BLaER1 treated with 17β-estradiol and CSF1 and Interleukin-3, amounts not matched to agents 10 nM and 100 nM (cell line): Measurements from ENCODE around the gene KCNMB1.

ENCODE experiments used
- H3K27ac ChIP-seq, 11 experiments: shearing (Covaris generic); formaldehyde crosslinking; 2 replicates each; pipeline ENCODE4 v1.8.1; 2022
- H3K27me3 ChIP-seq, 11 experiments: shearing (Covaris generic); formaldehyde crosslinking; 2 replicates each; pipeline ENCODE4 v1.8.1; 2022
- H3K36me3 ChIP-seq, 11 experiments: shearing (Covaris generic); formaldehyde crosslinking; 2 replicates each; pipeline ENCODE4 v1.8.1; 2022
- H3K4me1 ChIP-seq, 10 experiments: shearing (Covaris generic); formaldehyde crosslinking; 2 replicates each; pipeline ENCODE4 v1.8.1; 2022
- H3K4me2 ChIP-seq, 11 experiments: shearing (Covaris generic); formaldehyde crosslinking; 2 replicates each; pipeline ENCODE4 v1.8.1; 2022
- H3K4me3 ChIP-seq, 10 experiments: shearing (Covaris generic); formaldehyde crosslinking; 2 replicates each; pipeline ENCODE4 v1.8.1; 2022
- H3K9ac ChIP-seq, 11 experiments: shearing (Covaris generic); formaldehyde crosslinking; 2 replicates each; pipeline ENCODE4 v1.8.1; 2022
- H3K9me3 ChIP-seq, 11 experiments: shearing (Covaris generic); formaldehyde crosslinking; replicated peaks in 1 of 11; 2 replicates each; pipeline ENCODE4 v1.8.1; 2022
- H4K20me1 ChIP-seq, 11 experiments: shearing (Covaris generic); formaldehyde crosslinking; 2 replicates each; pipeline ENCODE4 v1.8.1; 2022
- Cebpa-rat ChIP-seq, 11 experiments: shearing (Covaris generic); IDR thresholded peaks; 2 replicates each; pipeline ENCODE4 v1.8.1; 2022

The KCNMB1 gene

GRCh38 chr5:170353011-170353761 lies 36.0 kb downstream of the KCNMB1 start:
- H3K4me1 ChIP-seq = peaks cover 67 to 79% (median 74%) of the 10 kb centered on the region in 10 experiments
- no peaks in the 10 kb centered on the region for H3K27me3 ChIP-seq
- H4K20me1 ChIP-seq = no peaks in the 10 kb centered on the region
- H3K27ac ChIP-seq = peak overlapping the region in 9 of 11 experiments; percentile 12 to 76 (median 59); a peak in 17 of 22 replicates
- H3K9me3 ChIP-seq = 0 out of 22 replicates have a peak, but pooled peaks cover 0 to 4% (median 0%) of the 10 kb centered on the region in 11 experiments
- peak in 1 of 11 experiments; percentile 38; a peak in 1 of 22 replicates for TF ChIP-seq Cebpa-rat (IDR thresholded peaks at IDR 0.05)
- peak overlapping the region in 9 of 11 experiments; percentile 22 to 75 (median 55); a peak in 19 of 22 replicates for H3K9ac ChIP-seq
- H3K4me2 ChIP-seq = peak overlapping the region; percentile 82 to 98 (median 95)
- no peaks in the 10 kb centered on the region for H3K36me3 ChIP-seq
- peak overlapping the region in 8 of 10 experiments; percentile 1 to 55 (median 34); a peak in 12 of 20 replicates for H3K4me3 ChIP-seq

GRCh38 chr5:170348137-170348633 lies 41.0 kb downstream of the KCNMB1 start:
- TF ChIP-seq Cebpa-rat (IDR thresholded peaks at IDR 0.05) = no peak
- H3K36me3 ChIP-seq = no peaks in the 10 kb centered on the region
- peak overlapping the region in 3 of 11 experiments; percentile 4 to 42 (median 5); a peak in 1 of 22 replicates for H3K9ac ChIP-seq
- H3K27ac ChIP-seq = peak overlapping the region in 2 of 11 experiments; percentile 6 to 10; a peak in 1 of 22 replicates
- no peaks in the 10 kb centered on the region for H4K20me1 ChIP-seq
- no peak overlapping the region for H3K4me3 ChIP-seq
- peak overlapping the region in 9 of 11 experiments; percentile 5 to 59 (median 21); a peak in 16 of 22 replicates for H3K4me2 ChIP-seq
- H3K9me3 ChIP-seq = peaks cover 13 to 34% (median 26%) of the 10 kb centered on the region in 11 experiments; a peak in 21 of 22 replicates
- H3K27me3 ChIP-seq = no peaks in the 10 kb centered on the region
- peaks cover 31 to 51% (median 41%) of the 10 kb centered on the region in 10 experiments for H3K4me1 ChIP-seq

DNA sequence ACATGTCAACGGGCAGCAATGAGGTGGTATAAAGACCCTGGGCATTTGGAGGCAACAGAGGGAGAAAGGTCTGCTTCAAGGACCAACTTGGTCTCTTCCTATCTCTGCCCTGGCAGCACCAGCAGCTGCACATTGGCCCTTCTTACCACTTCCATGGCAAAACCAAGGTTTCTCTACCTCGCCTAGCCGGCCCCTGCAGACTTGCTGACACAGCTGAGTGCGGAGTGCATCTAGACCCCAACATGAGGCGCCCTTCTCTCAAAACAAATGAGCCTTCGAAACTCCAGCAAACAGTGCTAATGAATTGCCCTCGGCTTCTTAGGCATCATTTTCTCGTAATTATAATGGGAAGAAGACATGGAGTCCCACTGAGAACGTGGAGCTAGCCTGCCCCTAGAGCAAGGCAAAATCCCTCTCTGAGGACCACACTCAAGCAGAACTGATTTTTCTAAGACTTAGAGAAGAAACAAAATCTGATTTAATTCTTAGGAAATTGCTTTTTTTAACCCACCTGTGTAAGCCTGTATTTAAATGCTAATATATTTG lies 42.1 kb downstream of the KCNMB1 start:
- no peak overlapping the region for H3K27ac ChIP-seq
- no peak for TF ChIP-seq Cebpa-rat (IDR thresholded peaks at IDR 0.05)
- no peak overlapping the region for H3K4me2 ChIP-seq
- no peaks in the 10 kb centered on the region for H4K20me1 ChIP-seq
- no peaks in the 10 kb centered on the region for H3K36me3 ChIP-seq
- H3K27me3 ChIP-seq = no peaks in the 10 kb centered on the region
- no peak overlapping the region for H3K9ac ChIP-seq
- no peak overlapping the region for H3K4me3 ChIP-seq
- H3K9me3 ChIP-seq = peaks cover 13 to 44% (median 36%) of the 10 kb centered on the region in 11 experiments
- peaks cover 20 to 40% (median 30%) of the 10 kb centered on the region in 10 experiments for H3K4me1 ChIP-seq

DNA sequence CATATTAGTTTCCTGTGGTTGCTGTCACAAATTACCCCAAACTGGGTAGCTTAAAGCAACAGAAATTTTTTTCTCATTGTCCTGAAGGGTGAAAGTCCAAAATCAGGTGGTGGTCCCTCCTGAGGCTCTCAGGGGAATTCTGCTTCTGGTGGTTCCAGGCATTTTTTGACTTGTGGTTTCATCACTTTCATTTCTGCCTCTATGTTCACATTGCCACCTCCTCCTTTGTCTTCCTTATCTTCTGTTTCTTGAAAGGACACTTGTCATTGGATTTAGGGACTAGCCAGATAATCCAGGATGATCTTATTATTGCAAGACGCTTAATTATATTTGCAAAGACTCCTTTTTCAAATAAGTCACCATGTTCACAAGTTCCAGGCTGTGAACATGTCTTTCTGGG lies 43.2 kb downstream of the KCNMB1 start:
- Histone ChIP-seq H3K4me3 (no peak overlapping the region), H3K4me2 (peak overlapping the region in 7 of 11 experiments; percentile 0 to 58 (median 33); a peak in 9 of 22 replicates), H3K9me3 (peaks cover 13 to 55% (median 48%) of the 10 kb centered on the region in 11 experiments), H3K9ac (no peak overlapping the region), H3K27me3 (no peaks in the 10 kb centered on the region), H3K36me3 (no peaks in the 10 kb centered on the region), H4K20me1 (no peaks in the 10 kb centered on the region), H3K4me1 (peaks cover 11 to 35% (median 24%) of the 10 kb centered on the region in 10 experiments), H3K27ac (no peak overlapping the region)
- TF ChIP-seq Cebpa-rat (IDR thresholded peaks at IDR 0.05) = no peak

- Histone ChIP-seq H3K27me3 (no peaks in the 10 kb centered on the region), H3K4me1 (peaks cover 17 to 49% (median 32%) of the 10 kb centered on the region in 10 experiments), H3K27ac (no peak overlapping the region), H4K20me1 (no peaks in the 10 kb centered on the region), H3K36me3 (no peaks in the 10 kb centered on the region), H3K4me2 (no peak overlapping the region), H3K9me3 (peaks cover 13 to 55% (median 49%) of the 10 kb centered on the region in 11 experiments), H3K4me3 (no peak overlapping the region), H3K9ac (no peak overlapping the region)
- TF ChIP-seq Cebpa-rat (IDR thresholded peaks at IDR 0.05) = no peak
Observed at GRCh38 chr5:170343177-170343576, 46.0 kb downstream of the KCNMB1 start.

DNA sequence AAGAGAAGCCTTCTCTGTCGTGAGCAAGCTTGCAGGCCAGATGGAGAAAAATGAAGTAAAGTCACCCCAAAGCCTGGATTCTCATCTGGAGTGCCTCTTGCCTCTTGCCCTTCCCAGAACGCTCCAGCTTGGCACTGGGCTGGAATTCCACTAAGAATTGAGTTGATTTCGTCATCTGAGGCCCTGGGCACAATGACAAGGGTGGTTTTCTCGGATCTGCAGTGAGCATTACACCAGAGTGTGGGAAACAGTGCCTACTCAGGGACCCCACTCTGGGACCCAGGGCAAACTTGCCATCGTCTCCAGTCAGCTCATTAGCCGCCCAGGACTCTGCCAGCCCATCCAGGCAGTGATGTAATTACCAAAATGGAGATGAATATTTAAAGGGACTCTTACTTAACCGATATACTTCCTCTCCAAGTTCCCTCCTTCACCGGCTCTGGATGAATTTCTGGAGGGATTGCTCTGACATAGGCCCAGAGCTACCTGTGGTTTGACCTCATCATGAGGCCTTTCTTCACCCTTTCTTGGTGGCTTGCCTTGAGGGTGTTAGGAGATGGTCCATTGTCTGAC lies 46.9 kb downstream of the KCNMB1 start:
- TF ChIP-seq Cebpa-rat (IDR thresholded peaks at IDR 0.05) = 0 out of 22 replicates have a peak, but pooled peaks of 1 of the 11 experiments have one; percentile 12
- Histone ChIP-seq H4K20me1 (no peaks in the 10 kb centered on the region), H3K9me3 (peaks cover 13 to 55% (median 49%) of the 10 kb centered on the region in 11 experiments), H3K4me1 (peaks cover 23 to 49% (median 37%) of the 10 kb centered on the region in 10 experiments), H3K4me2 (no peak overlapping the region), H3K4me3 (no peak overlapping the region), H3K27ac (no peak overlapping the region), H3K9ac (no peak overlapping the region), H3K36me3 (no peaks in the 10 kb centered on the region), H3K27me3 (no peaks in the 10 kb centered on the region)

- no peaks in the 10 kb centered on the region for H3K36me3 ChIP-seq
- no peak overlapping the region for H3K9ac ChIP-seq
- H3K4me3 ChIP-seq = no peak overlapping the region
- H3K27me3 ChIP-seq = no peaks in the 10 kb centered on the region
- H3K9me3 ChIP-seq = peaks cover 13 to 55% (median 49%) of the 10 kb centered on the region in 11 experiments
- no peak overlapping the region for H3K27ac ChIP-seq
- peaks cover 26 to 49% (median 42%) of the 10 kb centered on the region in 10 experiments for H3K4me1 ChIP-seq
- H4K20me1 ChIP-seq = no peaks in the 10 kb centered on the region
- no peak overlapping the region for H3K4me2 ChIP-seq
- no peak for TF ChIP-seq Cebpa-rat (IDR thresholded peaks at IDR 0.05)
Observed at GRCh38 chr5:170341545-170341944, 47.6 kb downstream of the KCNMB1 start.

- no peaks in the 10 kb centered on the region for H3K27me3 ChIP-seq
- H3K9ac ChIP-seq = 0 out of 22 replicates have a peak overlapping the region, but pooled peaks of 1 of the 11 experiments have one; percentile 1
- peak overlapping the region in 2 of 11 experiments; percentile 43 to 45; a peak in 2 of 22 replicates for H3K27ac ChIP-seq
- no peaks in the 10 kb centered on the region for H4K20me1 ChIP-seq
- peaks cover 23 to 56% (median 49%) of the 10 kb centered on the region in 10 experiments for H3K4me1 ChIP-seq
- peak overlapping the region in 6 of 11 experiments; percentile 31 to 93 (median 92); a peak in 10 of 22 replicates for H3K4me2 ChIP-seq
- TF ChIP-seq Cebpa-rat (IDR thresholded peaks at IDR 0.05) = no peak
- H3K9me3 ChIP-seq = peaks cover 0 to 40% (median 35%) of the 10 kb centered on the region in 11 experiments; a peak in 19 of 22 replicates
- no peak overlapping the region for H3K4me3 ChIP-seq
- H3K36me3 ChIP-seq = no peaks in the 10 kb centered on the region
Observed at GRCh38 chr5:170339780-170340167, 49.4 kb downstream of the KCNMB1 start.
